Mammary epithelial cell (primary cell): ENCODE measurements around the gene CFAP69.

ENCODE experiments used
- CTCF ChIP-seq, 2 donors: IDR thresholded peaks in 1 of 2; conservative IDR thresholded peaks in 1 of 2; 2 replicates each; pipeline ENCODE4 v1.5.1; 2011 to 2012; ENCODE audit warnings: inconsistent platforms in 2 of 2, low read length in 2 of 2, mild to moderate bottlenecking in 2 of 2, control low read depth in 1 of 2, low read depth in 1 of 2; ENCODE audit not compliant: insufficient read depth in 1 of 2; ENCODE audit errors: extremely low read depth in 1 of 2
- EZH2 ChIP-seq: IDR thresholded peaks from 2 replicates; pipeline ENCODE4 v1.6.1; 2012; ENCODE audit warnings: low read length, inconsistent platforms, borderline replicate concordance

GRCh38 chr7:90222811-90223725, 21.9 kb upstream of the CFAP69 start:
- TF ChIP-seq CTCF (conservative IDR thresholded peaks at IDR 0.05 in 1 of 2, IDR thresholded peaks at IDR 0.05 in 1 of 2; ENCODE audit: extremely low read depth in 1 of 2, insufficient read depth in 1 of 2, low read depth in 1 of 2, low read length in 2 of 2) (no peak), EZH2 (no peak)
